Bronchial smooth muscle cell (primary cell): Measurements from ENCODE around the gene RPS6KA3. TPM values are rescaled to one million over a fixed set of nuclear protein-coding genes. Genes with fewer than 3 reads are reported as not detected.

Experiments
- total RNA-seq: library from RNA; depleted of rRNA; stranded (reverse); fragments of >200 nt; gene quantifications from 2 replicates; pipeline ENCODE4 v1.2.1, GENCODE V29; 2014

RPS6KA3 gene
- 22.3 and 29.0 TPM in 2 replicates for total RNA-seq

GRCh38 chrX:20266810-20267606, at the start of gene RPS6KA3:
RPS6KA3 (minus strand) TSS chrX:20266909; CDS start chrX:20266632, 277 bp downstream.

DNA sequence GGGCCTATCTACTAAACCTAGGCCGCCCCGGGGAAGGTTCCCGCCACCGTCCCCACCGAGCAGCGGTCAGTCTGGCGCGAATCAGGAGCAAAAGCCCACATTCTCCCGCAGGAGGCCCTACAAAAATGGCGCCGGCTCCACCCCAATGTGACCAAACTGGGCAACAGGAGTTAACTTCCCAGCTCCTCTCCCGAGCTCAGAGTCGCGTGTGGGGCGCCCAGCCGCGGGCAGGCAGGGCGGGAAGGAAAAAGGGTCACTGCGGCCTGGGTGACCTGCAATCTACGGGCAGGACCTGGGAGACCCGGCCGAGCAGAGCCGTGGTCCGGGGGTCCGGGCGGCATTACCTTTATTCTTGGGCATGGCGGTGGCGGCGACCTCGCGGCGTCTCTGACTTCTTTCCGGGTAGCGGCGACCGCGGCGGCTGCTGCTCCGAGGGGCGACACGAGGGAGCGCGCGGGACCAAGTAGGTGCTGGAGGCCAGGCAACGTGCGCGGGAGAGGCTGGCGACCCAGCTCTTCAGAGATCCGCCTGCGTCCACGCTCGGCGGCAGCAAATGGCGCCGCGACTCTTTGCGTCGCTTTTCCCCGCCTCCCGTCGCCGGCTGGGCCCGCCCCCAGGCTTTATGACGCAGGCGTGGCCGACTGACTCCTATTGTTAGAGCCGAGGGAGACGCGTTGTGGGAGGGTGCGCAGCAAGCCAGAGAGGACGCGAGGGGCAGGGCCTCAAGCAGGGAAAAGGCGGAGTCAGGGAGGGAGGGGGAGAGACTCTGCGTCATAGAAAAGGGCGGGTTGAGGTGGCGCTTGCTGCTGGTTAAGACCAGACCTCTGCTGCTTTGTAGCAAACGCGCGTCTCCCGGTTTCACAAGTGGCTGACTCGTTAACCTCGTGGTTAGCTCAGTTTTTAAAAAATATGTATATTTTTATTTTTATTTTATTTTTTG, 125.2 kb downstream of the RPS6KA3 start, which contains the start of gene EIF1AX:
Gene EIF1AX, minus strand, starts transcription at position 558 of the 940 bp plus-strand sequence. Its CDS starts 198 bp downstream, at position 360.

DNA sequence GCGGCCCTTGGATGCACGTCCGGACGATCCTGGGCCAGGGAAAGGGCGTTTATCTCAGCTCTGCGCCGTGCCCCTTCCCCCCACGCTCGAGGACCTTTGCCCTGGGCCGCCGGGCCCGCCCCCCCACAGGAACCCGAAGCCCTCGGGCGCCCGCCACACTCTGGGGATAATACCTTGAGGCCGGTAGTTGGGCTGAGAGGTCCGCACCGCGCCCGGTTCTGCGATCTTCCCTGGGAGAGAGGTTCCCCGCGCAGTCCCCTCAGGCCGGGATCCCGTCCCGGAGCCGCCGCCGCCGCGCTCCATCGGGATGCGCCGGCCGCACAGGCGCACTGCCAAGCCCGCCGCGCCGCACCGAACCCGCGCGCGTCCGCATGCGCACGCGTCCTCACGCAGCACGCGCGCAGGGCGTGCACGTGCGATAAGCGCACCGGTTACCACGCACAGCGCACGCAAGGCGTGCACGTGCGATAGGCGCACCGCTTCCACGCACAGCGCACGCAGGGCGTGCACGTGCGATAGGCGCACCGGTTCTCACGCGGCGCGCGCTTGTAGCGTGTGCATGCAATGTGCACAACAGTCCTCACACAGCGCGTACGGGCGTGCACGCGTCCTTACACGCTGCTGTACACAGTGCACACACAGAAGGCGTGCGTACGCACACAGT, 150.0 kb downstream of the RPS6KA3 start, which contains the start of gene MAP7D2:
Gene MAP7D2, minus strand, starts transcription at position 331 of the 664 bp plus-strand sequence. Its CDS starts 28 bp downstream, at position 303.

Other genes starting within 250 kb of the RPS6KA3 start
- gene MAP7D2, start 150.0 kb downstream of the RPS6KA3 start, total RNA-seq = 0.47 TPM in 1 of 2 replicates, not detected in the other
- gene EIF1AX, start 125.1 kb downstream of the RPS6KA3 start, total RNA-seq = 10.1 and 14.7 TPM in 2 replicates